ENCODE results near the gene CAMKMT.

The CAMKMT gene

GRCh38 chr2:44771522-44771921 lies 409.8 kb downstream of the CAMKMT start:
- Histone ChIP-seq H3K27ac (no peak overlapping the region), H3K9me3 (no peaks in the 10 kb centered on the region), H3K27me3 (peaks cover 95% of the 10 kb centered on the region), H3K4me1 (ENCODE audit: control insufficient read depth in 1 of 2, insufficient read depth in 1 of 2, low read depth in 1 of 2, low read length in 1 of 2) (no peaks in the 10 kb centered on the region), H3K36me3 (no peaks in the 10 kb centered on the region), H3K4me3 (ENCODE audit: low read depth in 1 of 2, low read length in 1 of 2) (no peak overlapping the region)
- TF ChIP-seq CTCF (IDR thresholded peaks at IDR 0.05) = no peak

GRCh38 chr2:44772131-44772530 lies 410.4 kb downstream of the CAMKMT start:
- peaks cover 95% of the 10 kb centered on the region for H3K27me3 ChIP-seq
- H3K36me3 ChIP-seq = no peaks in the 10 kb centered on the region
- no peak overlapping the region for H3K4me3 ChIP-seq (ENCODE audit: low read depth in 1 of 2, low read length in 1 of 2)
- no peak overlapping the region for H3K27ac ChIP-seq
- no peak for TF ChIP-seq CTCF (IDR thresholded peaks at IDR 0.05)
- H3K9me3 ChIP-seq = no peaks in the 10 kb centered on the region
- no peaks in the 10 kb centered on the region for H3K4me1 ChIP-seq (ENCODE audit: control insufficient read depth in 1 of 2, insufficient read depth in 1 of 2, low read depth in 1 of 2, low read length in 1 of 2)

- Histone ChIP-seq H3K27ac (no peak overlapping the region), H3K9me3 (no peaks in the 10 kb centered on the region), H3K4me3 (ENCODE audit: low read depth in 1 of 2, low read length in 1 of 2) (no peak overlapping the region), H3K36me3 (no peaks in the 10 kb centered on the region), H3K4me1 (ENCODE audit: control insufficient read depth in 1 of 2, insufficient read depth in 1 of 2, low read depth in 1 of 2, low read length in 1 of 2) (no peaks in the 10 kb centered on the region), H3K27me3 (peaks cover 95% of the 10 kb centered on the region)
- TF ChIP-seq CTCF (IDR thresholded peaks at IDR 0.05) = no peak
Observed at GRCh38 chr2:44772669-44773378, 411.1 kb downstream of the CAMKMT start.

GRCh38 chr2:44774826-44775492 lies 413.2 kb downstream of the CAMKMT start:
- Histone ChIP-seq H3K27ac (no peak overlapping the region), H3K4me1 (ENCODE audit: control insufficient read depth in 1 of 2, insufficient read depth in 1 of 2, low read depth in 1 of 2, low read length in 1 of 2) (peaks cover 6 to 8% of the 10 kb centered on the region in 2 experiments), H3K27me3 (peaks cover 95% of the 10 kb centered on the region), H3K4me3 (ENCODE audit: low read depth in 1 of 2, low read length in 1 of 2) (no peak overlapping the region), H3K9me3 (no peaks in the 10 kb centered on the region), H3K36me3 (no peaks in the 10 kb centered on the region)
- TF ChIP-seq CTCF (IDR thresholded peaks at IDR 0.05) = no peak

- no peak overlapping the region for H3K4me3 ChIP-seq (ENCODE audit: low read depth in 1 of 2, low read length in 1 of 2)
- H3K36me3 ChIP-seq = no peaks in the 10 kb centered on the region
- peaks cover 6 to 8% of the 10 kb centered on the region in 2 experiments for H3K4me1 ChIP-seq (ENCODE audit: control insufficient read depth in 1 of 2, insufficient read depth in 1 of 2, low read depth in 1 of 2, low read length in 1 of 2)
- H3K27me3 ChIP-seq = peaks cover 91% of the 10 kb centered on the region
- H3K27ac ChIP-seq = no peak overlapping the region
- TF ChIP-seq CTCF (IDR thresholded peaks at IDR 0.05) = no peak
- H3K9me3 ChIP-seq = no peaks in the 10 kb centered on the region
Observed at GRCh38 chr2:44777036-44777435, 415.3 kb downstream of the CAMKMT start.
